ENCODE data around the gene TBC1D22A. TPM values are rescaled to one million over a fixed set of nuclear protein-coding genes. Genes with fewer than 3 reads are reported as not detected.

The TBC1D22A gene
- total RNA-seq, 1 experiment from 2014 or later = 32.6 TPM

GRCh38 chr22:46925818-46926217, 163.4 kb downstream of the TBC1D22A start:
- no TSS peak for BruUV-seq (replicated peaks)

GRCh38 chr22:46929046-46929709, 166.7 kb downstream of the TBC1D22A start:
- intact Hi-C loops (cut with micrococcal nuclease; ENCODE audit: unreplicated experiment) = no loop called here
- POLR2A ChIA-PET = no interaction called here
- Mint-ChIP-seq H3K36me3 (ENCODE audit: insufficient read depth, unreplicated experiment) (peaks cover 38% of the 10 kb centered on the region), H3K4me3 (ENCODE audit: unreplicated experiment) (no peak overlapping the region), H3K27me3 (ENCODE audit: insufficient read depth, unreplicated experiment) (no peaks in the 10 kb centered on the region), H3K27ac (ENCODE audit: unreplicated experiment) (no peak overlapping the region), H3K4me1 (ENCODE audit: low read depth, unreplicated experiment) (no peaks in the 10 kb centered on the region), H3K9me3 (ENCODE audit: unreplicated experiment) (no peaks in the 10 kb centered on the region)
- BruUV-seq (replicated peaks) = no TSS peak
- H3K36me3 ChIP-seq (ENCODE audit: control insufficient read depth, insufficient read depth, low read length) = no peaks in the 10 kb centered on the region
- CTCF ChIA-PET = no interaction called here
- no peak overlapping the region for H3K4me3 ChIP-seq (ENCODE audit: low read depth, low read length)
- no peak for DNase-seq
- H3K9me3 ChIP-seq = no peaks in the 10 kb centered on the region
- TF ChIP-seq CTCF (IDR thresholded peaks at IDR 0.05; ENCODE audit: insufficient read depth in 1 of 2, low read depth in 1 of 2, low read length in 1 of 2, severe bottlenecking in 1 of 2, unreplicated experiment in 1 of 2) = no peak
- H3K4me1 ChIP-seq = peaks cover 10% of the 10 kb centered on the region
- H3K27me3 ChIP-seq (replicated peaks; ENCODE audit: control insufficient read depth, insufficient read depth, low read length) = no peaks in the 10 kb centered on the region

More at GRCh38 chr22:46925818-46926217, 163.4 kb downstream of the TBC1D22A start:
- intact Hi-C loops (cut with micrococcal nuclease; ENCODE audit: unreplicated experiment) = no loop called here
- CTCF ChIA-PET = no interaction called here
- Histone ChIP-seq H3K27me3 (replicated peaks; ENCODE audit: control insufficient read depth, insufficient read depth, low read length) (no peaks in the 10 kb centered on the region), H3K9me3 (no peaks in the 10 kb centered on the region; the same call in 1 of the 2 replicates), H3K4me1 (no peaks in the 10 kb centered on the region), H3K4me3 (ENCODE audit: low read depth, low read length) (no peak overlapping the region), H3K36me3 (ENCODE audit: control insufficient read depth, insufficient read depth, low read length) (no peaks in the 10 kb centered on the region)
- no peak for TF ChIP-seq CTCF (IDR thresholded peaks at IDR 0.05; ENCODE audit: insufficient read depth in 1 of 2, low read depth in 1 of 2, low read length in 1 of 2, severe bottlenecking in 1 of 2, unreplicated experiment in 1 of 2)
- Mint-ChIP-seq H3K4me1 (ENCODE audit: low read depth, unreplicated experiment) (no peaks in the 10 kb centered on the region), H3K9me3 (ENCODE audit: unreplicated experiment) (peaks cover 14% of the 10 kb centered on the region), H3K27me3 (ENCODE audit: insufficient read depth, unreplicated experiment) (no peaks in the 10 kb centered on the region), H3K36me3 (ENCODE audit: insufficient read depth, unreplicated experiment) (peaks cover 26% of the 10 kb centered on the region), H3K4me3 (ENCODE audit: unreplicated experiment) (no peak overlapping the region), H3K27ac (ENCODE audit: unreplicated experiment) (no peak overlapping the region)
- POLR2A ChIA-PET = no interaction called here
- DNase-seq = no peak

GRCh38 chr22:46929710-46930204, 167.3 kb downstream of the TBC1D22A start:
- ChIA-PET POLR2A (no interaction called here), CTCF (no interaction called here)
- no peaks in the 10 kb centered on the region for H3K9me3 ChIP-seq
- H3K27me3 ChIP-seq (replicated peaks; ENCODE audit: control insufficient read depth, insufficient read depth, low read length) = no peaks in the 10 kb centered on the region
- intact Hi-C loops (cut with micrococcal nuclease; ENCODE audit: unreplicated experiment) = no loop called here
- no peak for TF ChIP-seq CTCF (IDR thresholded peaks at IDR 0.05; ENCODE audit: insufficient read depth in 1 of 2, low read depth in 1 of 2, low read length in 1 of 2, severe bottlenecking in 1 of 2, unreplicated experiment in 1 of 2)
- no peaks in the 10 kb centered on the region for H3K9me3 Mint-ChIP-seq (ENCODE audit: unreplicated experiment)
- no peaks in the 10 kb centered on the region for H3K27me3 Mint-ChIP-seq (ENCODE audit: insufficient read depth, unreplicated experiment)
- H3K27ac Mint-ChIP-seq (ENCODE audit: unreplicated experiment) = no peak overlapping the region
- BruUV-seq (replicated peaks) = no TSS peak
- H3K36me3 ChIP-seq (ENCODE audit: control insufficient read depth, insufficient read depth, low read length) = no peaks in the 10 kb centered on the region
- peaks cover 5% of the 10 kb centered on the region for H3K4me1 Mint-ChIP-seq (ENCODE audit: low read depth, unreplicated experiment)
- no peak overlapping the region for H3K4me3 ChIP-seq (ENCODE audit: low read depth, low read length)
- H3K4me3 Mint-ChIP-seq (ENCODE audit: unreplicated experiment) = no peak overlapping the region
- H3K36me3 Mint-ChIP-seq (ENCODE audit: insufficient read depth, unreplicated experiment) = peaks cover 42% of the 10 kb centered on the region
- peaks cover 16% of the 10 kb centered on the region for H3K4me1 ChIP-seq
- DNase-seq = no peak
